Measurements from ENCODE around the gene OR1M1. TPM values are rescaled to one million over a fixed set of nuclear protein-coding genes. Genes with fewer than 3 reads are reported as not detected.

The OR1M1 gene
- total RNA-seq, 1 donor from 2014 or later: not detected

GRCh38 chr19:9073806-9074205, 13.1 kb upstream of the OR1M1 start:
- Histone ChIP-seq H3K4me1 (ENCODE audit: control insufficient read depth in 3 of 3, insufficient read depth in 3 of 3, low read length in 3 of 3) (peaks cover 0 to 4% (median 0%) of the 10 kb centered on the region in 3 donors), H3K27me3 (ENCODE audit: control insufficient read depth in 3 of 3, insufficient read depth in 3 of 3, low read length in 3 of 3) (peaks cover 0 to 3% (median 0%) of the 10 kb centered on the region in 3 donors), H3K9me3 (ENCODE audit: control insufficient read depth in 3 of 3, low read length in 3 of 3) (peaks cover 0 to 3% (median 0%) of the 10 kb centered on the region in 3 donors)

DNA sequence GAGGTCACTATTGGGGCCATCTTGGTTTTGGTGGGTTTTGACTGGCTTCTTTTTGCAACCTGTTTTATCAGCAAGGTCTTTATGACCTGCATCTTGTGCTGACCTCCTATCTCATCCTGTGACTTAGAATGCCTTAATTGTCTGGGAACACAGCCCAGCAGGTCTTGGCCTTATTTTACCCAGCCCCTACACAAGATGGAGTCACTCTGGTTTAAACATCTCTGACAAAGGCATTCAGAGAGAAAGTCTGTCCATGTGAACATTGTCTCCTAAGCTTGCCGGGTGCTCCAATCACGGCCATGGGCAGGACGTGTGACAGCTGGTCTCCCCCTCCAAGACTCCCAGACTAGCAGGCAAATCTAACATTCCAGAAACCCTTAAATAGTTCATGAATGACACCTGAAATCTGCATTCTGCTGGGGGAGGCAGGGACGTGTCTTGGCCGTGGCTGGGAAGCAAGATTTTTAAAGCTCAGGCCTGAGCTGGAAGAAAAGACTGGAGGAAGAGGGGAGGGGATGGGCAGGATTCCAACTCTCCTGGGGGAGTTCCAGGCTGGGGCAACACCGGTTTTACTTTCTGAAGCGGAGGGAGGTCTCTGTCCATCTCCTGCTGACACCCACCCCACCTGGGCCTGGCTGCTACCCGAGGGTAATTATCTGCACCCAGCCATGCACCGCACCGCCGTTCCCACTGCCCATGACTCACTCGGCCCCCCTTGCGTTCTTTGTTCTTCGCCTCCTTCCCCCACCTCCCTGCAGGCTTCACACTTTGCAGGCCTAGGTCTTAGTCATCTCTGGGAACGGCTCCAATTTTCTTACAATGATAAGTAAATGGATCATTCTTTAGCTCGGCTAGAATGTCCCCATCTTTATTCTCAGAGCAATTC, 11.6 kb upstream of the OR1M1 start:
- Histone ChIP-seq H3K4me3 (ENCODE audit: low read length in 3 of 3) (no peak overlapping the region), H3K9me3 (ENCODE audit: control insufficient read depth in 3 of 3, low read length in 3 of 3) (peaks cover 0 to 3% (median 0%) of the 10 kb centered on the region in 3 donors), H3K36me3 (ENCODE audit: control insufficient read depth in 3 of 3, insufficient read depth in 3 of 3, low read length in 3 of 3) (no peaks in the 10 kb centered on the region), H3K27ac (ENCODE audit: low read depth, low read length) (no peak overlapping the region), H3K4me1 (ENCODE audit: control insufficient read depth in 3 of 3, insufficient read depth in 3 of 3, low read length in 3 of 3) (peaks cover 0 to 4% (median 0%) of the 10 kb centered on the region in 3 donors), H3K9ac (ENCODE audit: low read depth in 1 of 3, low read length in 3 of 3) (no peak overlapping the region), H3K27me3 (ENCODE audit: control insufficient read depth in 3 of 3, insufficient read depth in 3 of 3, low read length in 3 of 3) (no peaks in the 10 kb centered on the region)

More at GRCh38 chr19:9073806-9074205, 13.1 kb upstream of the OR1M1 start:
- H3K27ac ChIP-seq (ENCODE audit: low read depth, low read length): no peak overlapping the region
- no peaks in the 10 kb centered on the region for H3K36me3 ChIP-seq (ENCODE audit: control insufficient read depth in 3 of 3, insufficient read depth in 3 of 3, low read length in 3 of 3)
- H3K9ac ChIP-seq (ENCODE audit: low read depth in 1 of 3, low read length in 3 of 3): no peak overlapping the region
- no peak overlapping the region for H3K4me3 ChIP-seq (ENCODE audit: low read length in 3 of 3)

DNA sequence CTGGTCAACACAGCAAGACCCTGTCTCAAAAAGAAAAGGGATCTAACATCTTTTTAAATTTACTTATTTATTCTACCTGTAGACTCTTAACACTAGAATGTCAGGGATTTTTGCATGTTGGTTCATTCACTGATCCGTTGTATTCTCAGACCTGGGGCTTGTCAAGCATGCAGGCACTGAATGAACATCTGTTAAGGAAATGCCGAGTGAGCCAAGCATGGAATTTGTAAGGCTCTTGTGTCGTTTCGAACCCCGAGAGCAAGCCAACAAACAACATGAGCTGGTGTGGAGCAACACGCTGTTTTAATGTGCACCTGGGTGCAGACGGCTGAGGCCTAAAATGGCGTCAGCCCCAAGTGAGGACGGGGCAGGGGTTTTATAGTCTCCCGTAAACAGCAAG, 10.0 kb upstream of the OR1M1 start:
- H3K4me1 ChIP-seq (ENCODE audit: control insufficient read depth in 3 of 3, insufficient read depth in 3 of 3, low read length in 3 of 3): peaks cover 0 to 4% (median 0%) of the 10 kb centered on the region in 3 donors
- peaks cover 0 to 3% (median 0%) of the 10 kb centered on the region in 3 donors for H3K9me3 ChIP-seq (ENCODE audit: control insufficient read depth in 3 of 3, low read length in 3 of 3)
- H3K9ac ChIP-seq (ENCODE audit: low read depth in 1 of 3, low read length in 3 of 3): no peak overlapping the region
- H3K27ac ChIP-seq (ENCODE audit: low read depth, low read length): no peak overlapping the region
- H3K27me3 ChIP-seq (ENCODE audit: control insufficient read depth in 3 of 3, insufficient read depth in 3 of 3, low read length in 3 of 3): no peaks in the 10 kb centered on the region
- no peaks in the 10 kb centered on the region for H3K36me3 ChIP-seq (ENCODE audit: control insufficient read depth in 3 of 3, insufficient read depth in 3 of 3, low read length in 3 of 3)
- H3K4me3 ChIP-seq (ENCODE audit: low read length in 3 of 3): no peak overlapping the region

GRCh38 chr19:9078651-9079050, 8.2 kb upstream of the OR1M1 start:
- peaks cover 0 to 3% (median 0%) of the 10 kb centered on the region in 3 donors for H3K9me3 ChIP-seq (ENCODE audit: control insufficient read depth in 3 of 3, low read length in 3 of 3)
- H3K4me3 ChIP-seq (ENCODE audit: low read length in 3 of 3): no peak overlapping the region
- no peak overlapping the region for H3K9ac ChIP-seq (ENCODE audit: low read depth in 1 of 3, low read length in 3 of 3)
- no peaks in the 10 kb centered on the region for H3K36me3 ChIP-seq (ENCODE audit: control insufficient read depth in 3 of 3, insufficient read depth in 3 of 3, low read length in 3 of 3)
- peaks cover 0 to 4% (median 0%) of the 10 kb centered on the region in 3 donors for H3K4me1 ChIP-seq (ENCODE audit: control insufficient read depth in 3 of 3, insufficient read depth in 3 of 3, low read length in 3 of 3)
- no peaks in the 10 kb centered on the region for H3K27me3 ChIP-seq (ENCODE audit: control insufficient read depth in 3 of 3, insufficient read depth in 3 of 3, low read length in 3 of 3)
- H3K27ac ChIP-seq (ENCODE audit: low read depth, low read length): no peak overlapping the region

- Histone ChIP-seq H3K27ac (ENCODE audit: low read depth, low read length) (no peak within 1 kb of the TSS), H3K4me1 (ENCODE audit: control insufficient read depth in 3 of 3, insufficient read depth in 3 of 3, low read length in 3 of 3) (no peaks in the 10 kb centered on the region), H3K27me3 (ENCODE audit: control insufficient read depth in 3 of 3, insufficient read depth in 3 of 3, low read length in 3 of 3) (no peaks in the 10 kb centered on the region)
Observed at GRCh38 chr19:9107375-9107774, 20.5 kb downstream of the OR1M1 start, which contains the start of gene OR7G2. Gene OR7G2, minus strand, starts transcription at chr19:9107475. Its CDS starts 4,232 bp downstream, at chr19:9103243.

DNA sequence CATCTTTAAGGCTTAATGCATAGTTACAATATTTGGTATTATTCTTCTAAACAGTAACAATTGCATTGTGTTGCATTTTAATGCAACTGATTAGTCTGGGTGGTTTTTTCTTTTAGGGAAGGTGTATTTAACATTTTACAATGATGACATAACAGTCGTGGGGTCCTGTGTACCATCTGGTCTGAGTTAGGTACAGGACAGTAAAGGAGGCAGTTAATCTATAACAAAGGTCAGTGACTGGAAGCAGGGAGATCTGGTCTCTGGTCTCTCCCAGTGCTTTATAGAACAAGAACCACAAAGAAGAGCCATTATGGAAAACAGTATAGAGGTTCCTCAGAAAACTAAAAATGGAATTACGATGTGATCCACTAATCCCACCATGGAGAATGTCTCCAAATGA, 23.1 kb downstream of the OR1M1 start:
- Histone ChIP-seq H3K4me3 (ENCODE audit: low read length in 3 of 3) (no peak overlapping the region), H3K4me1 (ENCODE audit: control insufficient read depth in 3 of 3, insufficient read depth in 3 of 3, low read length in 3 of 3) (no peaks in the 10 kb centered on the region), H3K27me3 (ENCODE audit: control insufficient read depth in 3 of 3, insufficient read depth in 3 of 3, low read length in 3 of 3) (no peaks in the 10 kb centered on the region), H3K36me3 (ENCODE audit: control insufficient read depth in 3 of 3, insufficient read depth in 3 of 3, low read length in 3 of 3) (no peaks in the 10 kb centered on the region), H3K9me3 (ENCODE audit: control insufficient read depth in 3 of 3, low read length in 3 of 3) (no peaks in the 10 kb centered on the region), H3K27ac (ENCODE audit: low read depth, low read length) (no peak overlapping the region), H3K9ac (ENCODE audit: low read depth in 1 of 3, low read length in 3 of 3) (no peak overlapping the region)

More at GRCh38 chr19:9107375-9107774, 20.5 kb downstream of the OR1M1 start, which contains the start of gene OR7G2:
- Histone ChIP-seq H3K36me3 (ENCODE audit: control insufficient read depth in 3 of 3, insufficient read depth in 3 of 3, low read length in 3 of 3) (no peaks in the 10 kb centered on the region), H3K9me3 (ENCODE audit: control insufficient read depth in 3 of 3, low read length in 3 of 3) (no peaks in the 10 kb centered on the region), H3K4me3 (ENCODE audit: low read length in 3 of 3) (no peak within 1 kb of the TSS), H3K9ac (ENCODE audit: low read depth in 1 of 3, low read length in 3 of 3) (no peak within 1 kb of the TSS)

DNA sequence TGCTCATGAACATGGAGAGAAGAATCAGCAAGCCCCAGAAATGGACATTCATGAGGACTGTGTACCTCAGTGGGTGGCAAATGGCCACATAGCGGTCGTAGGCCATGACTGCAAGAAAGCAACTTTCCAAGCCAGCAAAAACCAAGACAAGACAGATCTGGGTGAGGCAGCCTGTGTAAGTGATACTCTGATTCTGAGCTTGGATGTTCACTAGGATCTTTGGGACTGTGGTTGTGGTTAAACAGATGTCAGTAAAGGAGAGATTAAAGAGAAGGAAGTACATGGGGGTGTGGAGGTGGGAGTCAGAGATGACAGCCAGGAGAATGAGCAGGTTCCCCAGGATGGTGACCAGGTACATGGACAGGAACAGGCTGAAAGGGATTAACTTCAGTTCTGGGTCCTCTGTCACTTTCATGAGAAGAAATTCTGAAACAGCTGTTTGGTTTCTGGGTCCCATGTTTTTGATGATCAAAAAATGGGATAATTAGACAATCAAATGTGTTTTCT, 28.5 kb downstream of the OR1M1 start, which contains the start of gene OR7G1:
OR7G1 (minus strand) TSS at position 457 of the 507 bp plus-strand sequence; CDS start at position 457, 0 bp downstream.
- Histone ChIP-seq H3K27ac (ENCODE audit: low read depth, low read length) (no peak within 1 kb of the TSS), H3K27me3 (ENCODE audit: control insufficient read depth in 3 of 3, insufficient read depth in 3 of 3, low read length in 3 of 3) (peaks cover 0 to 2% (median 0%) of the 10 kb centered on the region in 3 donors), H3K9ac (ENCODE audit: low read depth in 1 of 3, low read length in 3 of 3) (no peak within 1 kb of the TSS), H3K9me3 (ENCODE audit: control insufficient read depth in 3 of 3, low read length in 3 of 3) (peaks cover 0 to under 1% (median 0%) of the 10 kb centered on the region in 3 donors), H3K4me3 (ENCODE audit: low read length in 3 of 3) (no peak within 1 kb of the TSS), H3K4me1 (ENCODE audit: control insufficient read depth in 3 of 3, insufficient read depth in 3 of 3, low read length in 3 of 3) (no peaks in the 10 kb centered on the region), H3K36me3 (ENCODE audit: control insufficient read depth in 3 of 3, insufficient read depth in 3 of 3, low read length in 3 of 3) (no peaks in the 10 kb centered on the region)

DNA sequence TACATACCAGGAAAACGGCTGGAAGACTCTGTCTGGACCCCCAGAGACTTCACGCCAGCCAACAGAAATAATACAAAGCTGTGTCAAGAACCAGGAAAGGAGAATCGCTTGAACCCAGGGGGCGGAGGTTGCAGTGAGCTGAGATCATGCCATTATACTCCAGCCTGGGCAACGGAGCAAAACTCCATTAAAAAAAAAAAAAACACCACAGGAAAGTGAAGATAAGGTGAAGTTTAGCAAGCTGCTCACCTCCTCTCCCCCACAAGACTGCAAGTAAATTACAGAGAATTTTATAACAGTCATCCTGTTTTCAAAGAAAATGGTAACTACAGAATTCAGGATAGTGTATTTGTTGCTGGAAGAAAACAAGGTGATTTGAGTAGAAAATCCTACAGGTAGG, 29.7 kb downstream of the OR1M1 start:
- H3K27me3 ChIP-seq (ENCODE audit: control insufficient read depth in 3 of 3, insufficient read depth in 3 of 3, low read length in 3 of 3): peaks cover 0 to 2% (median 0%) of the 10 kb centered on the region in 3 donors
- no peak overlapping the region for H3K4me3 ChIP-seq (ENCODE audit: low read length in 3 of 3)
- H3K4me1 ChIP-seq (ENCODE audit: control insufficient read depth in 3 of 3, insufficient read depth in 3 of 3, low read length in 3 of 3): no peaks in the 10 kb centered on the region

DNA sequence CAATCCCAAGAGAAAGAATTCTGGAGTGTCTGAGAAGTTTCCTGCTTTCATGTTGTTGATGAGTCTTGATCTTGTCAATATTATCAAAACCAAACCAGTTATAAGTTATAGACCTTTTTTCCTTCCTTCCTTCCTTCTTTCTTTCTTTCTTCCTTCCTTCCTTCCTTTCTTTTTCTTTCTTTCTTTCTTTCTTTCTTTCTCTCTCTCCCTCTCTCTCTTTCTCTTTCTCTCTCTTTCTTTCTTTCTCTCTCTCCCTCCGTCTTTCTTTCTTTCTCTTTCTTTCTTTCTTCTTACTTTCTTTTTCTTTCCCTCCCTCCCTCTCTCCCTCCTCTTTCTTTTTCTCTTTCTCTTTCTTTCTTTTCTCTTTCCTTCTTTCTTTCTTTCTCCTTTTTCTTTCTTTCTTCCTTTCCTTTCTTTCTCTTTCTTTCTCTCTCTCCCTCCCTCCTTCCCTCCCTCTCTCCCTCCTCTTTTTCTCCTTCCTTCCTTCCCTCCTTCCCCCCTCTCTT, 40.1 kb downstream of the OR1M1 start, which contains the start of gene OR7G3:
OR7G3 (minus strand) TSS at position 51 of the 506 bp plus-strand sequence; CDS start at position 51, 0 bp downstream.
- H3K4me3 ChIP-seq (ENCODE audit: low read length in 3 of 3): no peak within 1 kb of the TSS
- H3K9ac ChIP-seq (ENCODE audit: low read depth in 1 of 3, low read length in 3 of 3): no peak within 1 kb of the TSS
- H3K4me1 ChIP-seq (ENCODE audit: control insufficient read depth in 3 of 3, insufficient read depth in 3 of 3, low read length in 3 of 3): no peaks in the 10 kb centered on the region
- H3K27ac ChIP-seq (ENCODE audit: low read depth, low read length): no peak within 1 kb of the TSS
- H3K27me3 ChIP-seq (ENCODE audit: control insufficient read depth in 3 of 3, insufficient read depth in 3 of 3, low read length in 3 of 3): peaks cover 0 to 5% (median 0%) of the 10 kb centered on the region in 3 donors
- no peaks in the 10 kb centered on the region for H3K36me3 ChIP-seq (ENCODE audit: control insufficient read depth in 3 of 3, insufficient read depth in 3 of 3, low read length in 3 of 3)
- H3K9me3 ChIP-seq (ENCODE audit: control insufficient read depth in 3 of 3, low read length in 3 of 3): peaks cover 0 to 4% (median 0%) of the 10 kb centered on the region in 3 donors

More for the DNA sequence above, 29.7 kb downstream of the OR1M1 start:
- peaks cover 0 to 3% (median 0%) of the 10 kb centered on the region in 3 donors for H3K9me3 ChIP-seq (ENCODE audit: control insufficient read depth in 3 of 3, low read length in 3 of 3)
- H3K9ac ChIP-seq (ENCODE audit: low read depth in 1 of 3, low read length in 3 of 3): no peak overlapping the region
- no peaks in the 10 kb centered on the region for H3K36me3 ChIP-seq (ENCODE audit: control insufficient read depth in 3 of 3, insufficient read depth in 3 of 3, low read length in 3 of 3)
- no peak overlapping the region for H3K27ac ChIP-seq (ENCODE audit: low read depth, low read length)

All from skeletal muscle tissue (tissue), 4 donors.